NCI-H748 treated with DMSO at 0.1 percent for 48 hours (cell line): ENCODE measurements around the gene CDC42BPA.
"Not testable (repeated sequence)": the region's sequence is repeated elsewhere in the genome, so short reads cannot be mapped to it uniquely, and the experiment has no call there.

Source experiments
- DNase-seq: peaks from one replicate; lab custom pipeline; 2025; lab: John Stamatoyannopoulos, UW

The CDC42BPA gene

DNA sequence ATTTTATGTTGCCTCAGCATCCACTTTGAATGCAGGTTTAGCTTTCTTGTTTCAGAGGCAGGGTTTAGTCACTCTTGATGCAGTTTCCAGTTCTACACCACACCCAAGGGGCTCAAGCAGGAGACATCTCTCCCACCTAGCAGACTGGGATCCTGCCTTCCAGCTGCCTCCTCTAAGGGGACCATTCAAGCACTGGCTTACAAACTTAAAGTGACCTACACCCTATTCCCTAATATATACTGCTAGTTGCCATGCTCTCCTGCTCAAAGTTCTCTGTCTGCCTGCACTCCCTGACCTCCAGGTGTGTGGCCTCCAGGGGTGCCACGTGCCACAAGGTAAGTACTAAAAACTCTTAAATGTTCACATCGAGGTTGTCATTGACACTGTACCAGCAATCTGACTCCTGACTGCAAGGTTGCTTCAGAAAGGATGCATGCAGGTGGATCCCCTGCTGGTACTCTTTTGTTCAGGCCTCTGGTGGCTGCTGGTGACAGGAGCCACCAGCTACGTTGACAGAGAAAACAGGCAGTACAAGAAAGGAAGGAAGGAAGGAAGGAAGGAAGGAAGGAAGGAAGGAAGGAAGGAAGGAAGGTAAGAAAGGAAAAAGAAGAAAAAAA lies 192.3 kb downstream of the CDC42BPA start:
- DNase-seq, result no peak

DNA sequence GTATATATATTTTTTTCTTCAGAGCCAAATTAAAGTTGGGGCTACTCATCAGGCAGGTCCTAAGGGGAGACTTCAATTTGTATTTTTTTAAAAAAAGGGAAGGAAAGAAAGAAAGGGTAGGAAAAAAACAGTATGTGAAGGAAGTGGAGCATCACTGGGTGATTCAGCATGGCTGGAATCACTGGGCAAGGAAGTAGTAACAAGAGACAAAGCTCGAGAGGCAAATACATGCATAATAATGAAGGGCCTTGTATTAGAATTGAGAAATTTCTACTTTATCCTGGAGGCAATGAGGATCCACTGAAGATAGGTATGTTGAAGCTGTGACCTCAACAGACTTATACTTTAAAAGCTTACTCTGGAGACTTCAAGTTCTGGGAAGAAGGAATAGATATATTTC lies 193.8 kb downstream of the CDC42BPA start:
- no peak for DNase-seq

DNA sequence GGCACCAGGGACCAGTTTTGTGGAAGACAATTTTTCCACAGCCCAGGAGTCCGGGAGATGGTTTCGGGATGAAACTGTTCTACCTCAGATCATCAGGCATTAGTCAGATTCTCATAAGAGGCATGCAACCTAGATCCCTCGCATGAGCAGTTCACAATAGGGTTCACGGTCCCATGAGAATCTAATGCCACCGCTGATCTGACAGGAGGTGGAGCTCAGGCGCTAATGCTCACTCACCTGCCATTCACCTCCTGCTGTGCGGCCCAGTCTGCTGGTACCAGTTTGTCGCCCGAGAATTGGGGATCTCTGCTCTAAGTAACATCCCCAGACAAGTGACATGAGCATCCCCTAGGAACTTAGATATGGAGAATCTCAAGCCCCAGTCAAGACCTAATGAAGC lies 197.5 kb downstream of the CDC42BPA start:
- DNase-seq, result no peak

GRCh38 chr1:227112538-227112937 lies 205.8 kb downstream of the CDC42BPA start:
- no peak for DNase-seq

- DNase-seq, result no peak
These were observed 206.5 kb downstream of the CDC42BPA start for GRCh38 chr1:227111782-227112181.

- DNase-seq, result not testable (repeated sequence)
These were observed 213.0 kb downstream of the CDC42BPA start for GRCh38 chr1:227105291-227105690.

DNA sequence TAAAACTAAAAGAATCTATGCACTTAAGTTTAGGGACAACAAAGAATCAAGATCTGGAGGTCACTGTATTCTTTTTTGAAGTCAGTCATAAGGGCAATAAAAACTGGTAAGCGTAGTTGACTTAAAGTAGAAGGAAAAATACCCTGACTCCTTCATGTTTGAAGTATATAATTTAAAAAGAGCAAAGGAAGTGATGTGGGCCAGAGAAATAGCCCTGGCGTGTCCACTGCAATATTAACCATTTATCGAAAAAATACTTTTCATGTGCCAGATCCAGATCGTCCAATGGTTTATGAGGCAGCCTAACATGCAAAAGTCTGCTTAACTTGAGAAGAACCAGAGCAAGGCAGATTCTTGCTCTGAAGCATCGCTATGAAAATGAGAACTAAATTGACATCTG lies 216.2 kb downstream of the CDC42BPA start:
- no peak for DNase-seq

DNA sequence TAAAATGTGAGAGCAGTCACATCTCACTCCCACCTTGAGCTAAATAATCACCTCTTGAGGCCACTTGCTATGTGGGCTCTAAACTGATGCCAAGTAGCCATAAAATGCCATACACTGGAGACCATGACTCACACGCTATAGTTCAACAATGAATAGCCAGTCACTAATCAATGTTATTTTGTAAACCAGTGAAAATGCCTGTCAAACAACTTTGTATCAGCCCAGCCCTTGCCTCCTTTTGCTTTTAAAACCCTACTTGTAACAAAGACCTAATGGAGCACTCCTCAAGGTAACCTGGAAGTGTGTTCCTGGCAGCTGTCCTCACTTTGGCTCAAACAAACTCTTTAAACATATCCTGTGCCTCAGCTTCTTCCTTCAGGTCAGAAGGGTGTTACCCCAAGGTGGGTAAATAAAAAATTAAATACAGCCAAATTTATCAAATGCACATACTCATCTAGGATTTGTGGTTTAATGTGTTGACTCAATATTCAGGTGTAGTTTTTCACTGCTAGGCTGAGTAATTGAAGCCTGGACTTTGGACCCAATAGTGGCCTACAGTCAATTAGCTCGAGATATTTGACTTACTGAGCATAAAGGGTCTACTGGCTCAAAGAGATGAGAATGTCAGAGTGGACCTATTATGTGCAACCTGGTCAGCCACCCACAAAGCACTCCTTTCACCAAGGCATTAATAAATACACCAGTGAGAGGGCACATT lies 223.9 kb downstream of the CDC42BPA start:
- DNase-seq, result no peak

- DNase-seq, result no peak
These were observed 225.0 kb downstream of the CDC42BPA start for GRCh38 chr1:227093309-227093708.

- no peak for DNase-seq
These were observed 226.2 kb downstream of the CDC42BPA start for GRCh38 chr1:227092069-227092468.

GRCh38 chr1:227086636-227087035 lies 231.7 kb downstream of the CDC42BPA start:
- DNase-seq, result no peak

GRCh38 chr1:227082999-227083746 lies 235.1 kb downstream of the CDC42BPA start:
- no peak for DNase-seq

DNA sequence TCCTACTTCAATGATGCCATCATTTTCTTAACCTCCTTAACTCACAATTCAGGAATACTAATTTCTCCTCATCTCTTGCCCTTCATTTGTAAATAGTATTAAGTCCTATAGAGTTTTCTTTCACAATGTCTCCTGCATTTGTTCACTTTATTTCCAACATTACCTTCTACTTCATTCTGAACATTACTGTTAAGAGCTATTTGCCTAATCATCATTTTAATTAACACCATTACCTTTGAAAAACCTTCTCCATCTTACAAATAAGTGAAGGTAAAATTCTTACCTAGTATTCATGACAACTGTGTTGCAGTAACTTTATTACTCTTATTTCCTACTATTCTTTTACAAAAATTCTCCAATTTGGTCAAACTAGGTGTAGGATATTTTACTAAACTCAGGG lies 240.5 kb downstream of the CDC42BPA start:
- DNase-seq, result no peak

GRCh38 chr1:227073786-227074185 lies 244.5 kb downstream of the CDC42BPA start:
- no peak for DNase-seq

GRCh38 chr1:227072991-227073390 lies 245.3 kb downstream of the CDC42BPA start:
- no peak for DNase-seq

DNA sequence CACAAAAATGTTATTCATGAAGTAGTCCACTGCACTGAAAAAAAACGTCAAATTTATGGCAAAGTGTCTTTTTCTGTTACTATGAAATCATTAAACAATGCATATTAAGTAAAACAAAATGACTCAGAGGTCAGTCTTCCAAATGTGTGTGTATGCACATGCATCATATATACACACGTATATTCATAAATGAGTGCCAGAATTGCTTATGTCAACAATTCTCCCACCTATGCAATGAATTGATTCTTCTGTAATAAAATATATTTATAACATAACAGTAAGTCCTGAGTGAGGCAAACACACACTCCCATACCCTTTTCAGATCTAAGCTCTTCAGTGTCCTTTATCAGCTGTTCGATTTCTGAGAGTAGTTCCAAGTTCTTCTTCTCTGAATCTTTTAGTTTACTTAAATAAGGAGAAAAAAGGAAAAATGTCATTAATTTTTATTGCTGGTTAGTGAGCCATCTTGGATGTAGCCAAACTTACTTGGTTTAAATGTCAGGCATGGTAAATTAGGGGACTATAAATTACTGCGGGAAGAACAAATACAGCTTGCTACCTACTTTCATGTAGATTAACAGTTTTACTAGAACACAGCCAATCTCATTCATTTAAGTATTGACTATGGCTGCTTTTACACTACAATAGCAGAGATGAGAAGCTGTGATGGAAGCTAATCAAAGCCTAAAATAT lies 246.3 kb downstream of the CDC42BPA start:
- no peak for DNase-seq

GRCh38 chr1:227070638-227071285 lies 247.5 kb downstream of the CDC42BPA start:
- no peak for DNase-seq

DNA sequence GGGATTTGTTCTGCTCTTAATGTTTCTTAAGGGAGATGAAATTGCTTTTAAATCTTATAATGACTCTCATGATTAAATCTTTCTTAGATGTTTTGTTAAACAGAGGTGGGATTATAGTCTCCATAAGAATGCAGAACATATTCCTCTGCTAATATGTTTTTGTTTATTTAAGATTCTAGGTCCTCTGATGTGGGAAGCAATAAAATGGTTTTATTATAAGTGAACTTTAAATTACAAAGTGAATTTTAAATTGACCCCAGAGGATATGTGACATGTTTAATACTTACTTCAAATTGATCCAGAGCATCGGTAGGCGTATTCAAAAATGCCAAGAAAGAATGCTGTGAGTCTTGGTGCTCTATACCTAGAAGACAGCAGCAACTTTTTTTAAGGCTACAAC lies 248.8 kb downstream of the CDC42BPA start:
- DNase-seq, result no peak

- DNase-seq, result no peak
These were observed 249.4 kb downstream of the CDC42BPA start for GRCh38 chr1:227068883-227069282.

DNA sequence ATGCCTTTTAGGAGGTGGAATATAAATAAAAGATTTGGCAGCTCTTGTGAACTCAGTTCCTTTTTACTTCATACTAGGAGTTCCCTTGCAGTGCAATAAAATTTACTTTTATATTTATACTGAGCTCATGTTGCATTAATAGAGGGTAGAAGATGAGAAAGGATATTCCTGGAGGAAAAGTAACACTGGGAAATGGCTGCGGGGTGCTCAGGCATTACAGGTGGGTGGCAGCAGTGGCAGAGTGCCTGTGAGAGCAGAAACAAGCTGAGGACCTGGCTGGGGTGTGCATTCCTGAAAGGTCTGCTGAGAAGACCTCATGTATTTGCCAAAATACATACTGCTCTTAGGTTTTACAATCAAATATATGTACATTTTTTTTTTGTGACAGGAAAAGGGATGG lies 251.3 kb downstream of the CDC42BPA start:
- DNase-seq, result no peak

- no peak for DNase-seq
These were observed 253.0 kb downstream of the CDC42BPA start for GRCh38 chr1:227065311-227065710.

- DNase-seq, result no peak
These were observed 256.0 kb downstream of the CDC42BPA start for GRCh38 chr1:227062306-227062705.
